GM11168 (cell line): Measurements from ENCODE around the gene BCAS2.
"Not testable (repeated sequence)": the region's sequence is repeated elsewhere in the genome, so short reads cannot be mapped to it uniquely, and the experiment has no call there.

ENCODE experiments used
- in situ Hi-C: fragments of 300-500 bp; cut with MboI; formaldehyde crosslinking; loops from one replicate; pipeline ENCODE4 v1.12.0; 2022; ENCODE audit warnings: low sequenced_read_pairs; ENCODE audit not compliant: unreplicated experiment

BCAS2 gene

DNA sequence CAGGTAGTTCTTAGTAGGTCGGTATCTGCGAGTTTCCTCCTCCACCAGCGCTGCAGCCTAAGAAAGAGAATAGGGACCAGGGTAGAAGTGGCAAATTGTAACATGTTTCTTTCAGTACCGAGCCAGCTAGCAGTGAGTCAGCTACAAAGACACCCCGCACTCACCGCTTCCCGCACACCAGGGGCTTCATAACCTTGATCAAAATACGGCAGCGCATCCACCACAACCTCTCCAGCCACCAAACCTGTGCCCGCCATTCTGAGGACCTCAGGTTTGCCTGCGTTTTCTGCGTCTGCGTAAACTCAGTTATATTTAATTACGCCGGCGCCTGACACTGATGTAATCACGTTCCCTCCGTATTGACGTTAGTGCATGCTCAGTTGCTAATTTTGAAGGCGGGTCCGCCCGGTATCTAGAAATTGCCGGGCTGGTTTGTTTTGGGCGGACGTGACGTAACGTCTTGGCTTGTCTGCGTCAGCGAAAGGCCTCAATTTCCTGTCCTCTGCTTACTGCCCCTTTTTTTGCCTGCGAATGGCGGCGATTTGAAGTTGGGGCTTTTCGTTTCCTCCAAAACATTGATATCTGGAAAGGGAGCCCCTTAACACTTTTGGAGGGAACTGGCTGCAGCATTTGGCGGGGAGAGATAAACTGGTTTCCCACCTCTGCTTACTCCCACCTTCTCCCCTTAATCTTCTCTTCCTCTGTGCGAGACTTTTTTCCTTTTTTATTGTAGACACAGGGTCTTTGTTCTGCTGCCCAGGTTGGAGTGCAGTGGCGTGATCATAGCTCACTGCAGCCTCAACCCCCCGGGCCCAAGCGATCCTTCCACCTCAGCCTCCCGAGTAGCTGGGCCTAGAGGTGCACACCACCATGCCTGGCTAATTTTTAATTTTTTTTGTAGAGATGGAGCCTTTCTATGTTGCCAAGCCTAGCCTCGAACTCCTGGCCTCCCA lies at the start of gene BCAS2:
BCAS2 (minus strand) TSS at position 281 of the 953 bp plus-strand sequence; CDS start at position 257, 24 bp downstream.
- in situ Hi-C loops, result loop anchor here (10.0 kb wide), 1 partner anchor 133 kb away; the partner anchor contains the start of gene NRAS

DNA sequence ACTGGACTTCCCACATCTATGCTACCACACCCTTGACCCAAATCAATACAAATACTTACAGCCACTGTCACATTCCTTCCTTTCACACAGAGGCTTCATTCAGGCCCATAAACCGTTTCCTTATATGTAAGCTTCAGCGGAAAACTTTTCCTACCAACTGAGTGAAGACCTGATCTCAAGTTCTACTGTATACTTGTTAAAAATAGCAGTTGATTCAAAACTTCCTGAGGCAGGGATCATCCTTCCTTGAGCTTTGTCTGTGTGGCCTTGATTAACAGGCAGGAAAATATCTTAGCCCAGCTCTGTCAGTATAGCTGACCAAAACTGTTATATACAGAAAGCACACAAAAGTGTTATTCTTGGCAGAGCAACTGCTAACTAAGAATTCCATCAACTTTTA lies 45.7 kb upstream of the BCAS2 start:
- in situ Hi-C loops, result no loop called here

DNA sequence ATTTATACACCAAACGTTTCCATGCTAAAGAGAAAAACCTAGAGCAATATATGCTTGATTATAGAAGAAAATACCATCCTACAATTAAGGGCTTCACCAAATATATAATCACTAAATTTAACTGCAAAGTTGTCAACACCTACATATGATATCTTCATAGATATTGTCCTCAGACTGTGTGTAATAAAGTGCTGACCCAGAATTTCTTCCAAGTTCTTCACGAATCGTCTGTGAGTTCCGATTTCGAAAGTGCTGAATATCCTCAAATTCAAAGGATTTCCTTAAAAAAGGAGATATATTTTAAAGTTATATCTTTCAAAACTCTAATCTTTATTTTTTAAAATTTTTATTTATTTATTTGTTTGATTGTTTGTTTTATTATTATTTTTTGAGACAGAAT lies 41.9 kb upstream of the BCAS2 start:
- in situ Hi-C loops, result no loop called here

DNA sequence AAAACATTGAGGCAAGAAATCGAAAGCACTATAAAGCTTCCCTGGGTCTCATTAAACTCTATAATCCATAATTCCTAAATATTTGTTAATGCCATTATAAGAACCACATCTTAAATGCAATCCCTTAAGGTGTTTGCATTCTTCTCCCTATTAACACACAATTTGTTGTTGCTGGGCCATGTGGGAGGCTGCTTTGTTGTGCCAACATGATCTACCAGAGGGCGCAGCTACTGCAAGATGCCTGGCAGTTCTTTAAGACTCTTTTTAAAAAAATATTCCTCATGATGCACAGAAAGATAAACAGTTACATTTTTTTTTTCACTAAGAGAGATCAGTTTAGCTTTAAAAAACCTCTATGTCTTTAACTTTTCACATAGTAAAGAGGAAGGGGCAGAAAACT lies 39.0 kb upstream of the BCAS2 start:
- in situ Hi-C loops, result no loop called here

DNA sequence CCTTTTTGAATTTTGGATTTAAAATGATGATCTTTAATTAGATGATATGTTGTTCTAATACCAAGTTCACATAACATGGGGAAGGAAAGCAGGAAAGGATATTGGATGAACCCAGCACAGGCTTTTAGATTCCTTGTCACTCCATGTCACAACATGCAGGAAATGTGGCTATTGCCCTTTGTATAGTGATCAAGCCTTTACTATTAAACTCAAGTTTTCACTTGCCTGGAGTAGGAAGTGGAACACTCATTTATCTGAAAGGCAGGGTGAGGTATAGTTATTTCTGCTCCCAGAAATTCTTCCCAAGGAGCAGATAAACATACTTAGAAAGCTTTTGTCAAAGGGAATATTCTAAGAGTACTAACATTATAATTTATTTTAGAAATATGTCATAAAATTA lies 37.2 kb upstream of the BCAS2 start:
- in situ Hi-C loops, result no loop called here

DNA sequence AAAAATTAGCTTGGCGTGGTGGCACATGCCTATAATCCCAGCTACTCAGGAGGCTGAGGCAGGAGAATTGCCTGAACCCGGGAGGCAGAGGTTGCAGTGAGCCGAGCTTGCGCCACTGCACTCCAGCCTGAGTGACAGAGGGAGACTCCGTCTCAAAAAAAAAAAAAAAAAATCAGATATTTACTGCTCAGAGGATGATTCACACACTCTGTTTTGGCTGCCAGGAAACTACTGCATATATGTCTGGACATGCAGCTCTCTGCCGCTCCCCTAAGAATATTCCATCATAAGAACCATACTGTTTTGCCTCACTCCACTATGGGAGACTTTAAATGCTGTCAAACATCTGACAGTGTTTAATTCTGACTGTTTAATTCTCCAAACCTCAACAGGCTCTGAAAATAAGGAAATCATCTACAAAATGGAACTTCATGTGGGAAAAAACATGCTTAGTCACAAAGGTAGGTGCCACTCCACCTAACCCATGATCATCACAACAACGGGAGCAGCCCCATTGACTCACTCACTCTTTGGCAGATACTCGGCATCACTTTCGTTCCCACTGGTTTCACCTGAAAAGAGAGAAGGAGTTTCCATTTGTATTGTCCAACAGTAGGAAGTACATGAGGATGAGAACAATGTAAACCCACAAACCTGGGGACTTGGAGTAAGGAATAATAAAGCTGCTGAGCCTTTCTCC lies 29.3 kb upstream of the BCAS2 start:
- in situ Hi-C loops, result no loop called here

DNA sequence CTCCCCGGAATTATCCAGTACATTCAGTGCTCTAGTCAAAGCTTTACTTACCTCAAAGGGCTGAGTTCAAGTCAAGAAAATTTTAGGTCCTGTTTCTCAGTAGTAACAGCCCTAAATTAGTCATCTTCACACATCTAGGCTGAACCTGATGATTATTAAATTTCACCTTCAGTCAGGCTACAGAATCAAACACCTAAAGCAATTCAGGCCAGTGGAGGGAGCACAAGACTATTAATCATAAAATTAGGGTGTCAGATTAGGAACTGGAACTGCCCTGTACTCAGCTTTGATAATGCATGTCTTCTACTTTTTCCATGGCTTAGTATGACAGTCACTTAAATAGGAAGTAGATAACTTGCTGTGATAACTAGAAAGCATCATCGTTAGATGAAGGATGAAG lies 28.4 kb upstream of the BCAS2 start:
- in situ Hi-C loops, result no loop called here

DNA sequence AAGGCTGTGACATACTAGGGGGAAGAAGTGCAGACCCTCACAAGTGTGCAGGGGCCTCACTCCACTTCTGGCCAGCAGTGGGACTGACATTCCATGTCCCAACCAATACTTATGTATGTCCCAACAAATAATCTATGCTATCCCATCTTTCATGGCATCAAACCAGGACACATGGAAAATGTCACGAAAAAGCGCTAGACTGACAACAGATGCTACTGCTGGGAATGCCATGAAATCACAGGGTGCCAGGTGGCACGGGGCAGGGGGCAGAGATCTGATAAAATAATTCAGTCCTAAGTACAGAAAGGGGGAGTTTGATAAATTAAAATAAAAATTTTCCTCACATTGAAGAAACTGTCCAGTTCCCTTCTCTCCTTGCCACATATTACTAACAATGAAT lies 27.6 kb upstream of the BCAS2 start:
- in situ Hi-C loops, result no loop called here

DNA sequence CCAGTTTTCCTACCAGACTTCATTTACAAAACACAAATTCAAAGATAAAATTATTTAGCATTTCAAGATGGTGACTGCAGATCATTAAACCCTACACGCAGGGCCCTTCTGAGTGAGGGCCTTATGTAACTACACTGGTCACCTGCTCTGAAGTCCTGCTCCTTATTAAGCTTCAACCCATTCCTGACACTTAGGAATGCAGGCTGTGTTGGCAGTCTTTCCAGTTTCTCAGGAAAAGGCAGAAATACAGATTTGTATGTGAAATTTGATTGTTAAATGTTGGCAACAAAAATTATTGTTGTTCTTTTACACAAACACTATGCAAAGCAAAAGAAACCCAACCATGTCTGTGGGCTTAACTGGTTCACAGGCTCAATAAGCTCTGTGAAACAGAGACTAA lies 25.8 kb upstream of the BCAS2 start:
- in situ Hi-C loops, result no loop called here

DNA sequence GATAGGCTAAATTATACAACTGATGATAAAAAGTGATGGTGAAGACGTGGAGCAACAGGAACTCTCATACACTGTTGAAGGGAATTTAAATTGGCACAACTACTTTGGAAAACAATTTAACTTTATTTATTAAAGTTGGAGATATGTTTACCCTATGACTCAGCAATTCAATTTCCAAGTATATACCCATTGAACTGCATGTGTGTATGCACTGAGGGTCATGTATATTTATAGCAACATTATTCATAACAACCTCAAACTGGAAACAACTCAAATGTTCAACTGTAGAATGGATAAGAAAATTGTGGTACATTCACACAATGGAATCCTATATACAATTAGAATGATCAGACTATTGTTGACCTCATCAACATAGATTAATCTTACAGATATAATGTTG lies 16.5 kb upstream of the BCAS2 start:
- in situ Hi-C loops, result no loop called here

DNA sequence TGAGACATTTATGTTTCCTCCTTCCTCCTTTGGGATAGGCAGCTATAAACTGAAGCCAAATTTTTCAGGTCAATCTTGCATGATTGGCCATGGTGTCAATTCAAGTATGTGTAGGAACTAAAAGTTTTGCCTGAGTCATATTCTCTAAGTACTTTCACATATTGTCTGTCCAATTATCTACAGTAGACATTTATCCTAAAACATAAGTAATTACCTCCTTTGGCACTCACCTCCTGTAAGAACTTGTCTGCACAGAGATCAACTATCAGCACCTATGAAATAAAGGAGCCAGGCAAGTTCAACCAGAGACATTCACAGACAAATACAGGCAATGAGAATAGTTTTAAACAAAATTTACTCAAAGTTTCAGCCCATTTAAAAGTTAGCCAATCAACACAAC lies 14.2 kb upstream of the BCAS2 start:
- in situ Hi-C loops, result no loop called here

DNA sequence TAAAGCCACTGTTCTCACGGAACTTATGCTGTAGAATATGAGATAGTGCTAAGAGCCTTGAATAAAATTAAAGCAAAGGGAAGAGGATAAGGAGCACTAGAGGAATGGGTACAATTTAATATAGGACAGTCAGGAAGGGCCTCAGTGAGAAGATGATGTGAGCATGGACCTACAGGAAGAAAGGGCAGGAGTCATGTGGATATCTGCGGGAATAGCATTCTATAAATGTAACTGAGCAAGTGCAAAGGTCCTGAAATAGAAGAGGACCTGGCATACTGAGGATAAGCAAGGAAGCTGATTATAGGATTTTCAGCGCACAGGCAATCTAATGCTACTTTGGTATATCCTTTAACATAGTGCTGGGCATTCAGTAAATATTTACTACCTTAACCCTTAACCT lies 12.6 kb upstream of the BCAS2 start:
- in situ Hi-C loops, result no loop called here

DNA sequence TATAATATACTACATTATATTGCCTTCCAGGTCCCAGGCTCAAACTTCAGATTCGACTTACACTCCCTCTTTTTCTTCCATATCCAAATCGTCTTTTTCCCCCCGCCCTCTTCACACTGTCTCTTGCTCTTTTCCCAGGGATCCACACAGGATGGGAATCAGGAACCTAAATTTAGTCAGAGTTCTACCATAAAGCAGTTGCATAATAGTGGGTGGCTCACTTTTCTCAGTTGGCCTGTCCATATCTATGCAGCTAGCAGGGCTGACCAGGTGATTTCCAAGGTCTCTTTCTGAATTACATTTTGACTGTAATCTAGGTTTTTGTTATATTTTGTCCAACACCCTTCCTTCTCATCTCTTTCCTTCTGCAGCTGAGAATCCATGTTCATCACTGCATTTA lies 7.7 kb upstream of the BCAS2 start:
- in situ Hi-C loops, result loop anchor here (10.0 kb wide), 1 partner anchor 126 kb away; the partner anchor contains the start of gene NRAS

DNA sequence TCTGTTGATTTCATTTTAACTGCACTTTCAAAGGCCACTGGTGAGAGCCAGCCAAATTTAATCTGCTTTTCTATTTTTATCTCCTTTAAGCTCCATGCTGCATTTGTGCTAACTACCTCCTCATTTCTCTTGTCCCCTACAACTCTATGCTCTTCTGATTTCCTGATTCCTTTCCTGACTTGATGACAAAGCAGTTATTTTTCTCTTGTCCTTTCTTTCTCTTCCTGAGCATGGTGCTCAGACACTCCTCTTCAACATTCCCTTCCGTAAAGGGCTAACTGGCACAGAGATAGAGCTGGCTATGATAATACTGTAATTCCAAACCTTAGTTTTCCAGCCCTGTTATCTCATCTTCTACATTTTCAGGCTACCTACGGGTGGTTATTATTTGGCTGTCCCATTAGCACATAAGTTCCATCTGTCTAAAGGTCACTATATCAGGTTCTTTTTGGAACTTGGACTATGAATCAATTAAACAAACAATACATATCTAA lies 6.8 kb upstream of the BCAS2 start:
- in situ Hi-C loops, result loop anchor here (10.0 kb wide), 1 partner anchor 127 kb away; the partner anchor contains the start of gene NRAS

DNA sequence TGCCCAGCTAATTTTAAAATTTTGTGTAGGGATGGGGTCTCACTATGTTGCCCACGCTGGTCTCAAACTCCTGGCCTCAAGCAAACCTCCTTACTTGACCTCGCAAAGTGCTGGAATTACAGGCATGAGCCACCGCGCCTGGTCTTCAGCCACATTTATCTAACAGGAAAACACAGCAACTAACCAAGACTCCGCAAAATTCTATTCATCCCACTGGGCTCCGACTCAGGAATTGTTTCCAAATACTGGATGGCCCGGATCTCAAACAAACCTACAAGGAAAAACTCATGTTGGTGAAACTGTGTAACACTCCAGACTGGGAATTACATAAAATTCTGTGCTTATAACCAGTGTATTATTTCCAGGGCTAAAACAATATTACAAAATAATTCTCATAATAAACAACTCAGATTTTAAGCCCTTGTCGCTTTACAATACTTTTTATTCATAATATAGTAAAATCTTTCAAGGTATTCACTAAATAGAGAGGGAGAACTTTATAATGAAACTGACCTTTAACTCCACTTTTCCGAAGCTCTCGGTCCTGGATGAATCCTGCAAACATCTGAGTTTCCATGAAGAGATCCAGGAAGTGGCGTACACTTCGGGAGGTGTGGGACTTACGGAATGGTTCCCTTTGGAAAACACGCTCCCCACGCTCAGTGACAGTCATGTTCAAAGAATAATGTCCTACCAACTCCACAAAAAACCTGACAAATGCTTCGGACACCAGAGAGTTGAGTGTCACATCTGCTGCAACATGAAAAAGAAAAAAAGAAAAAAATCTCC lies 6.0 kb upstream of the BCAS2 start:
- in situ Hi-C loops, result loop anchor here (10.0 kb wide), 1 partner anchor 127 kb away; the partner anchor contains the start of gene NRAS

DNA sequence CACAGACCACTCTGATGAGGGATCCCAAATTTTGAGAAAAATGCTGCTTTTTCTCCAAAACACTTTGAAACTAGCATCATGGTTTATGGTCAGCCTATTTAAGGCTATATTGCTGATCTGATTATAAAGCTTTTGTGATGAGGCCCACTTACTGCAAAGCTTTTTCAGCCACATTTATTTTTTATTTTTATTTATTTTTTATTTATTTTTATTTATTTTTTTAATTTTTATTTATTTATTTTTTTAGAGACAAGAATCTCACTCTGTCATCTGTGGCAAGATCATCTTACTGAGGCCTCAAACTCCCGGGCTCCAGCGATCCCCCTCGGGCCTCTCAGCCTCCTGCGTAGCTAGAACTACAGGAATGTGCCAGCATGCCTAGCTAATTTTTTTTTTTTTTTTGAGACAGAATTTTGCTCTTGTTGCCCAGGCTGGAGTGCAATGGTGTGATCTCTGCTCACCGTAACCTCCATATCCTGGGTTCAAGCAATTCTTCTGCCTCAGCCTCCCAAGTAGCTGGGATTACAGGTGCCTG lies 5.2 kb upstream of the BCAS2 start:
- in situ Hi-C loops, result loop anchor here (10.0 kb wide), 1 partner anchor 128 kb away; the partner anchor contains the start of gene NRAS

DNA sequence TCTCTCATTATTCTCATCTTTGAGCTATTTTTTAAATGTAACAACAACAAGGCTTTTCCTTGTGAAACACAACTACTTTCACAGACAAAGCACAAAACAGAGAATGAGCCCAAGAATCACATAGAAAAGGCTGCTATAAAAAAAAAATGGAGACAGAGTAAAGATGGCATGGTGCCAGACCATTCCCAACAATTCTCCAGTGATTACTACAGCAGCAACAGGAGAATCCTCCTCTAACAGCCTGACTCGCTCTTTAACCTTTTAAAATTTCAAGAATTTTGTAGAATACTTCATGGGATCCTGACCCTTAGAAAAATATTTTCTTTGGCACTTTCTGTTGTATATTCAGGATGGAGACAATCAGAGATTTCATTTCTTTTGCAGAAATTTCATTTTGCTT lies 3.8 kb upstream of the BCAS2 start:
- in situ Hi-C loops, result loop anchor here (10.0 kb wide), 1 partner anchor 130 kb away; the partner anchor contains the start of gene NRAS

DNA sequence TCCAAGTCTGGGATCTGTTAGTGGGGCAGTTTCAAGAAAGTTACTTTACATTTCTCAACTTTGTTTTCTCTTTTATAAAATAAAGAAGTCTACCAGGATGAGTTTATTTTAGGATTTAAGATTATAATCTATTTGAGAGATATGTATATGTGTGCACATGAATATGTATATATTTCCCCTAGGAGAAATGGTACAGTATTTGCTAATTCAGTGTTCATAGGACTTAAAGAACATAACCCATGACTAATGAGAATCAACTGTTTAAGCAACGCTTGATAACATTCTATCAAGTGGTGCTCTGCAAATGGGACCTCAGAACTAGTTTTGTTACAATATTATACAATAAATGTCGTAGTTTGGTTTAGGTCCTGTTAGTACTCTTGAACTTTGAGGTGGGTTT lies 7.0 kb downstream of the BCAS2 start:
- in situ Hi-C loops, result no loop called here

DNA sequence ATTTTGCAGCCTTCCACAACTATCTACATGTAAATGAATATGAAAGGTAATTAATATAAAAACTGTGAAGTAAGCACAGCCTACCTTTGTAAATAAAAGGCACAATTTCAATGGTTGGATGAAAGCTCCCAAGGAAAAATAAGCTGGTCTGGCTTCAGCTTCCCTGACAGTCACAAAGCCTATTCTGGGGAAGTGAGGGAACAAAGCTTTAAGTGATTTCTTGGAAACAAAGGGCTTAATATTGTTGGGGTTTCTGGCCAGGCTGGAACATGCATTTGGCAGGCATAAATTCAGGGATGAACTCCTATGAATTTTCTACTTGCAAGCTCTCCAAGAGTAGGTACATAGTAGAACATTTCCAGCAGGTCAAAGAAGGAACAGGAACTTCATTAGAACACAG lies 17.3 kb downstream of the BCAS2 start:
- in situ Hi-C loops, result no loop called here

DNA sequence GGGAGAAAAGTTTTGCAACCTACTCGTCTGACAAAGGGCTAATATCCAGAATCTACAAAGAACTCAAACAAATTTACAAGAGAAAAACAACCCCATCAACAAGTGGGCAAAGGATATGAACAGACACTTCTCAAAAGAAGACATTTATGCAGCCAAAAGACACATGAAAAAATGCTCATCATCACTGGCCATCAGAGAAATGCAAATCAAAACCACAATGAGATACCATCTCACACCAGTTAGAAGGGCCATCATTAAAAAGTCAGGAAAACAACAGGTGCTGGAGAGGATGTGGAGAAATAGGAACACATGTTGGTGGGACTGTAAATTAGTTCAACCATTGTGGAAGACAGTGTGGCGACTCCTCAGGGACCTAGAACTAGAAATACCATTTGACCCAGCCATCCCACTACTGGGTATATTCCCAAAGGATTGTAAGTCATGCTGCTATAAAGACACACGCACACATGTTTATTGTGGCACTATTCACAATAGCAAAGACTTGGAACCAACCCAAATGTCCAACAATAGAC lies 18.4 kb downstream of the BCAS2 start:
- in situ Hi-C loops, result not testable (repeated sequence)
